Mesendoderm (in vitro differentiated cells): Measurements from ENCODE around the gene C5AR2.
"Not testable (repeated sequence)": the region's sequence is repeated elsewhere in the genome, so short reads cannot be mapped to it uniquely, and the experiment has no call there.

Source experiments
- DNase-seq: peaks from one replicate; pipeline ENCODE4 v3.0.0; 2013
- H2AK5ac ChIP-seq: 2 replicates; pipeline ENCODE4 v1.6.1; 2013; ENCODE audit warnings: low read length, inconsistent platforms
- H2BK120ac ChIP-seq: 2 replicates; pipeline ENCODE4 v1.6.1; 2013; ENCODE audit warnings: low read depth, mild to moderate bottlenecking, low read length, moderate library complexity, mixed read lengths
- H2BK15ac ChIP-seq: replicated peaks from 2 replicates; pipeline ENCODE4 v1.6.1; 2013; ENCODE audit warnings: low read depth, mild to moderate bottlenecking, moderate library complexity
- H2BK5ac ChIP-seq: 2 replicates; pipeline ENCODE4 v1.6.1; 2013; ENCODE audit warnings: low read length, inconsistent platforms
- H3K18ac ChIP-seq: 2 replicates; pipeline ENCODE4 v1.6.1; 2013; ENCODE audit warnings: mild to moderate bottlenecking, low read length, mixed read lengths
- H3K23ac ChIP-seq: one replicate; pipeline ENCODE4 v1.6.1; 2013; ENCODE audit warnings: low read length
- H3K27ac ChIP-seq: 2 replicates; pipeline ENCODE4 v1.5.1; 2013; ENCODE audit warnings: low read depth, mild to moderate bottlenecking, inconsistent platforms, low read length, moderate library complexity
- H3K27me3 ChIP-seq: 2 replicates; pipeline ENCODE4 v1.6.1; 2013; ENCODE audit warnings: low read length, control low read depth, mild to moderate bottlenecking, inconsistent platforms; ENCODE audit not compliant: insufficient read depth, poor library complexity
- H3K36me3 ChIP-seq: 2 replicates; pipeline ENCODE4 v1.6.1; 2013; ENCODE audit warnings: low read length, inconsistent platforms; ENCODE audit not compliant: control insufficient read depth, insufficient read depth
- H3K4ac ChIP-seq: one replicate; pipeline ENCODE4 v1.6.1; 2013; ENCODE audit warnings: low read depth, mild to moderate bottlenecking, low read length, moderate library complexity
- H3K4me1 ChIP-seq: 2 replicates; pipeline ENCODE4 v1.6.1; 2013; ENCODE audit warnings: low read depth, low read length, inconsistent platforms; ENCODE audit not compliant: control insufficient read depth
- H3K4me2 ChIP-seq: 2 replicates; pipeline ENCODE4 v1.6.1; 2013; ENCODE audit warnings: low read length
- H3K4me3 ChIP-seq: 2 replicates; pipeline ENCODE4 v1.5.1; 2013; ENCODE audit warnings: mild to moderate bottlenecking, low read length
- H3K56ac ChIP-seq: one replicate; pipeline ENCODE4 v1.6.1; 2013; ENCODE audit warnings: low read length
- H3K79me1 ChIP-seq: 2 replicates; pipeline ENCODE4 v1.6.1; 2013; ENCODE audit warnings: low read length, inconsistent platforms
- H3K79me2 ChIP-seq: 2 replicates; pipeline ENCODE4 v1.6.1; 2013; ENCODE audit warnings: mild to moderate bottlenecking, low read length; ENCODE audit not compliant: control insufficient read depth, insufficient read depth
- H3K9ac ChIP-seq: 2 replicates; pipeline ENCODE4 v1.6.1; 2013; ENCODE audit warnings: low read length, inconsistent platforms
- H4K5ac ChIP-seq: one replicate; pipeline ENCODE4 v1.6.1; 2013; ENCODE audit warnings: low read length
- H4K8ac ChIP-seq: one replicate; pipeline ENCODE4 v1.6.1; 2013; ENCODE audit warnings: low read depth, mild to moderate bottlenecking, control low read depth, low read length, moderate library complexity
- WGBS: extraction: QIAGEN DNeasy Blood & Tissue Kit; methylation state at CpG from one replicate; pipeline ENCODE4 v1.1.7; 2013; ENCODE audit warnings: low lambda C conversion rate, missing lambda C conversion rate; ENCODE audit not compliant: insufficient coverage; ENCODE audit errors: extremely low coverage; 5-methylcytosine and 5-hydroxymethylcytosine counted together

Gene C5AR2

GRCh38 chr19:47378246-47378645 is 46.3 kb downstream of the C5AR2 start:
- no peak overlapping the region for H3K9ac ChIP-seq
- H3K27me3 ChIP-seq = no peaks in the 10 kb centered on the region
- H3K23ac ChIP-seq = no peak overlapping the region
- H2BK120ac ChIP-seq = no peak overlapping the region
- H3K79me1 ChIP-seq = no peaks in the 10 kb centered on the region
- H3K36me3 ChIP-seq = peaks cover 21% of the 10 kb centered on the region
- no peak overlapping the region for H3K4me2 ChIP-seq
- H2AK5ac ChIP-seq = no peak overlapping the region
- no peak overlapping the region for H3K18ac ChIP-seq
- no peak overlapping the region for H4K5ac ChIP-seq
- DNase-seq = no peak
- H3K4me1 ChIP-seq = no peaks in the 10 kb centered on the region
- no peak overlapping the region for H3K4ac ChIP-seq
- H2BK15ac ChIP-seq = no peak overlapping the region
- H3K79me2 ChIP-seq = no peaks in the 10 kb centered on the region
- no peak overlapping the region for H3K4me3 ChIP-seq
- no peak overlapping the region for H2BK5ac ChIP-seq
- H4K8ac ChIP-seq = no peak overlapping the region
- no peak overlapping the region for H3K27ac ChIP-seq
- no CpG with 5 or more reads among the region's 11 CpGs for WGBS
- no peak overlapping the region for H3K56ac ChIP-seq

- Histone ChIP-seq H4K5ac (no peak overlapping the region), H3K27ac (no peak overlapping the region), H3K36me3 (peaks cover 19% of the 10 kb centered on the region), H3K56ac (no peak overlapping the region), H4K8ac (no peak overlapping the region), H2BK5ac (no peak overlapping the region), H3K4me1 (no peaks in the 10 kb centered on the region), H3K4me2 (no peak overlapping the region), H3K23ac (no peak overlapping the region), H3K27me3 (no peaks in the 10 kb centered on the region), H2AK5ac (no peak overlapping the region), H2BK120ac (no peak overlapping the region), H3K79me2 (no peaks in the 10 kb centered on the region), H3K9ac (no peak overlapping the region), H3K4me3 (no peak overlapping the region), H3K4ac (no peak overlapping the region), H3K18ac (no peak overlapping the region), H3K79me1 (no peaks in the 10 kb centered on the region), H2BK15ac (no peak overlapping the region)
- no CpG with 5 or more reads among the region's 23 CpGs for WGBS
- DNase-seq = no peak
Observed at GRCh38 chr19:47379381-47379938, 47.5 kb downstream of the C5AR2 start.

GRCh38 chr19:47380559-47380958 is 48.6 kb downstream of the C5AR2 start:
- Histone ChIP-seq H3K36me3 (peaks cover 17% of the 10 kb centered on the region), H4K5ac (no peak overlapping the region), H2BK15ac (no peak overlapping the region), H3K9ac (no peak overlapping the region), H3K56ac (no peak overlapping the region), H2AK5ac (no peak overlapping the region), H3K27ac (no peak overlapping the region), H3K4ac (no peak overlapping the region), H3K79me2 (no peaks in the 10 kb centered on the region), H2BK120ac (no peak overlapping the region), H2BK5ac (no peak overlapping the region), H3K27me3 (no peaks in the 10 kb centered on the region), H3K4me1 (no peaks in the 10 kb centered on the region), H4K8ac (no peak overlapping the region), H3K4me3 (no peak overlapping the region), H3K79me1 (no peaks in the 10 kb centered on the region), H3K18ac (no peak overlapping the region), H3K23ac (no peak overlapping the region), H3K4me2 (no peak overlapping the region)
- no peak for DNase-seq
- WGBS = no CpG with 5 or more reads among the region's 6 CpGs

GRCh38 chr19:47381121-47381520 is 49.1 kb downstream of the C5AR2 start:
- Histone ChIP-seq H2BK5ac (no peak overlapping the region), H3K79me1 (no peaks in the 10 kb centered on the region), H4K8ac (no peak overlapping the region), H3K4me2 (no peak overlapping the region), H3K4me3 (no peak overlapping the region), H3K9ac (no peak overlapping the region), H3K56ac (no peak overlapping the region), H3K23ac (no peak overlapping the region), H3K4ac (no peak overlapping the region), H3K79me2 (no peaks in the 10 kb centered on the region), H3K18ac (no peak overlapping the region), H3K4me1 (peaks cover 2% of the 10 kb centered on the region), H3K27ac (no peak overlapping the region), H4K5ac (no peak overlapping the region), H2AK5ac (no peak overlapping the region), H3K36me3 (peaks cover 17% of the 10 kb centered on the region), H2BK120ac (no peak overlapping the region), H2BK15ac (no peak overlapping the region), H3K27me3 (no peaks in the 10 kb centered on the region)
- no peak for DNase-seq
- no CpG with 5 or more reads among the region's 14 CpGs for WGBS

- H3K18ac ChIP-seq = no peak overlapping the region
- H3K36me3 ChIP-seq = peaks cover 14% of the 10 kb centered on the region
- H3K23ac ChIP-seq = no peak overlapping the region
- no peak overlapping the region for H3K4me2 ChIP-seq
- no peak overlapping the region for H3K9ac ChIP-seq
- H4K8ac ChIP-seq = no peak overlapping the region
- peaks cover 2% of the 10 kb centered on the region for H3K4me1 ChIP-seq
- no peak overlapping the region for H3K4ac ChIP-seq
- H2BK120ac ChIP-seq = no peak overlapping the region
- H2BK15ac ChIP-seq = no peak overlapping the region
- H3K79me2 ChIP-seq = no peaks in the 10 kb centered on the region
- no peaks in the 10 kb centered on the region for H3K79me1 ChIP-seq
- no peak overlapping the region for H2BK5ac ChIP-seq
- H2AK5ac ChIP-seq = no peak overlapping the region
- no peak overlapping the region for H3K4me3 ChIP-seq
- no peaks in the 10 kb centered on the region for H3K27me3 ChIP-seq
- no peak overlapping the region for H3K56ac ChIP-seq
- no peak overlapping the region for H3K27ac ChIP-seq
- DNase-seq = no peak
- WGBS = no CpG with 5 or more reads among the region's 11 CpGs
- no peak overlapping the region for H4K5ac ChIP-seq
Observed at GRCh38 chr19:47381653-47382279, 49.8 kb downstream of the C5AR2 start.

GRCh38 chr19:47383890-47384289 is 51.9 kb downstream of the C5AR2 start:
- not testable (repeated sequence) for H4K8ac ChIP-seq, H3K18ac ChIP-seq, DNase-seq, H3K27ac ChIP-seq, H3K9ac ChIP-seq, H3K23ac ChIP-seq, H3K4me3 ChIP-seq, H3K79me1 ChIP-seq, H3K56ac ChIP-seq, H2AK5ac ChIP-seq, H2BK15ac ChIP-seq, H3K27me3 ChIP-seq, H3K4me2 ChIP-seq, H2BK5ac ChIP-seq, H3K4ac ChIP-seq, H3K36me3 ChIP-seq, H2BK120ac ChIP-seq, H3K4me1 ChIP-seq, H3K79me2 ChIP-seq, H4K5ac ChIP-seq
- no CpG with 5 or more reads among the region's 5 CpGs for WGBS
